PC-3 (cell line): ENCODE results near the gene PLEKHG4. TPM values are rescaled to one million over a fixed set of nuclear protein-coding genes. Genes with fewer than 3 reads are reported as not detected.
A peak's percentile ranks its signal among the peaks of the same experiment; 100 is the strongest.

Source experiments
- ATAC-seq: fragments of 200-7000 bp; cut with Tn5 transposase; 2 replicates; pipeline ENCODE4 v1.9.1; 2020; ENCODE audit warnings: mild to moderate bottlenecking, moderate library complexity
- Bru-seq: library from RNA; stranded (reverse); fragments of 400-500 nt; gene quantifications from one replicate; lab custom pipeline; 2021; lab: Mats Ljungman, UMichigan
- BruChase-seq, 2 experiments: library from RNA; stranded (reverse); fragments of 400-500 nt; gene quantifications; one replicate each; lab custom pipeline; 2021; lab: Mats Ljungman, UMichigan
- BruUV-seq: library from RNA; stranded (reverse); fragments of 400-500 nt; replicated peaks from 2 replicates; lab custom pipeline; 2021; lab: Mats Ljungman, UMichigan
- CTCF ChIA-PET: fragments of 300-600 bp; sonication (Branson Sonifier 250); formaldehyde crosslinking; loops from one replicate; lab custom pipeline; 2022; ENCODE audit warnings: antibody characterized with exemption; lab: Charles Lee
- POLR2A ChIA-PET: fragments of 300-600 bp; sonication (Branson Sonifier 250); formaldehyde crosslinking; loops from one replicate; lab custom pipeline; 2022; ENCODE audit warnings: antibody characterized with exemption; ENCODE audit not compliant: unreplicated experiment; lab: Charles Lee
- DNase-seq: peaks from one replicate; pipeline ENCODE4 v3.0.0-alpha.2; 2015
- H2AFZ ChIP-seq: fragments of 300-600 bp; sonication (generic); 2 replicates; pipeline ENCODE4 v1.6.0; 2016; ENCODE audit warnings: antibody characterized with exemption, low read length
- H3F3A ChIP-seq: fragments of 300-600 bp; sonication (generic); one replicate; pipeline ENCODE4 v1.6.0; 2017; ENCODE audit warnings: antibody characterized with exemption, low read length, control low read depth, mild to moderate bottlenecking; ENCODE audit not compliant: unreplicated experiment
- H3K27ac ChIP-seq: fragments of 300-600 bp; sonication (generic); 2 replicates; pipeline ENCODE4 v1.5.1; 2016; ENCODE audit warnings: mild to moderate bottlenecking, low read length
- H3K27me3 ChIP-seq: fragments of 300-600 bp; sonication (generic); 2 replicates; pipeline ENCODE4 v1.6.1; 2016; ENCODE audit warnings: low read length, mixed read lengths
- H3K36me3 ChIP-seq: fragments of 300-600 bp; sonication (generic); 2 replicates; pipeline ENCODE4 v1.6.1; 2016; ENCODE audit warnings: low read depth, mixed run types, low read length, mixed read lengths
- H3K4me1 ChIP-seq: fragments of 300-600 bp; sonication (generic); 2 replicates; pipeline ENCODE4 v1.5.1; 2016; ENCODE audit warnings: low read length; ENCODE audit not compliant: insufficient read depth
- H3K4me2 ChIP-seq: fragments of 300-600 bp; sonication (generic); 2 replicates; pipeline ENCODE4 v1.6.0; 2016; ENCODE audit warnings: low read length
- H3K4me3 ChIP-seq: fragments of 300-600 bp; sonication (generic); 2 replicates; pipeline ENCODE4 v1.5.1; 2016; ENCODE audit warnings: mild to moderate bottlenecking, low read length, mixed read lengths
- H3K79me2 ChIP-seq: fragments of 300-600 bp; sonication (generic); 2 replicates; pipeline ENCODE4 v1.6.1; 2017; ENCODE audit warnings: low read length, mixed read lengths
- H3K9ac ChIP-seq: fragments of 300-600 bp; sonication (generic); 2 replicates; pipeline ENCODE4 v1.6.0; 2016; ENCODE audit warnings: mild to moderate bottlenecking, low read length
- H3K9me2 ChIP-seq: fragments of 300-600 bp; sonication (generic); replicated peaks from 2 replicates; pipeline ENCODE4 v1.6.1; 2016; ENCODE audit warnings: mixed run types, low read length, mixed read lengths
- H3K9me3 ChIP-seq: fragments of 300-600 bp; sonication (generic); 2 replicates; pipeline ENCODE4 v1.6.1; 2016; ENCODE audit warnings: low read length, mixed read lengths
- H4K20me1 ChIP-seq: fragments of 300-600 bp; sonication (generic); 2 replicates; pipeline ENCODE4 v1.6.1; 2016; ENCODE audit warnings: low read length, mixed read lengths
- EZH2 ChIP-seq: fragments of 300-600 bp; sonication (generic); IDR thresholded peaks from one replicate; pipeline ENCODE4 v1.6.1; 2017; ENCODE audit warnings: antibody characterized with exemption, mild to moderate bottlenecking, low read length; ENCODE audit not compliant: unreplicated experiment
- EZH2phosphoT487 ChIP-seq: fragments of 300-600 bp; sonication (generic); IDR thresholded peaks from 2 replicates; pipeline ENCODE4 v1.6.1; 2018; ENCODE audit warnings: mild to moderate bottlenecking, antibody characterized with exemption, low read length, borderline replicate concordance
- intact Hi-C: fragments of 100-400 bp; cut with micrococcal nuclease; formaldehyde crosslinking; loops from 2 replicates; pipeline ENCODE4 v1.9.0; 2023
- long read RNA-seq: library from polyadenylated mRNA; unstranded; transcript quantifications from one replicate; pipeline ENCODE4 v2.0.0, GENCODE V29; 2021; ENCODE audit not compliant: unreplicated experiment
- total RNA-seq: library from RNA; depleted of rRNA; stranded (reverse); fragments of >200 nt; gene quantifications from 2 replicates; pipeline ENCODE4 v1.2.3, GENCODE V29; 2014; rRNA removed
- TF ChIP-seq, protein P1 (sequence below): fragments of 300-600 bp; sonication (generic); conservative IDR thresholded peaks from 2 replicates; pipeline ENCODE4 v1.5.1; 2017; ENCODE audit warnings: antibody characterized with exemption, low read depth, mild to moderate bottlenecking, low read length

PLEKHG4 gene, protein sequence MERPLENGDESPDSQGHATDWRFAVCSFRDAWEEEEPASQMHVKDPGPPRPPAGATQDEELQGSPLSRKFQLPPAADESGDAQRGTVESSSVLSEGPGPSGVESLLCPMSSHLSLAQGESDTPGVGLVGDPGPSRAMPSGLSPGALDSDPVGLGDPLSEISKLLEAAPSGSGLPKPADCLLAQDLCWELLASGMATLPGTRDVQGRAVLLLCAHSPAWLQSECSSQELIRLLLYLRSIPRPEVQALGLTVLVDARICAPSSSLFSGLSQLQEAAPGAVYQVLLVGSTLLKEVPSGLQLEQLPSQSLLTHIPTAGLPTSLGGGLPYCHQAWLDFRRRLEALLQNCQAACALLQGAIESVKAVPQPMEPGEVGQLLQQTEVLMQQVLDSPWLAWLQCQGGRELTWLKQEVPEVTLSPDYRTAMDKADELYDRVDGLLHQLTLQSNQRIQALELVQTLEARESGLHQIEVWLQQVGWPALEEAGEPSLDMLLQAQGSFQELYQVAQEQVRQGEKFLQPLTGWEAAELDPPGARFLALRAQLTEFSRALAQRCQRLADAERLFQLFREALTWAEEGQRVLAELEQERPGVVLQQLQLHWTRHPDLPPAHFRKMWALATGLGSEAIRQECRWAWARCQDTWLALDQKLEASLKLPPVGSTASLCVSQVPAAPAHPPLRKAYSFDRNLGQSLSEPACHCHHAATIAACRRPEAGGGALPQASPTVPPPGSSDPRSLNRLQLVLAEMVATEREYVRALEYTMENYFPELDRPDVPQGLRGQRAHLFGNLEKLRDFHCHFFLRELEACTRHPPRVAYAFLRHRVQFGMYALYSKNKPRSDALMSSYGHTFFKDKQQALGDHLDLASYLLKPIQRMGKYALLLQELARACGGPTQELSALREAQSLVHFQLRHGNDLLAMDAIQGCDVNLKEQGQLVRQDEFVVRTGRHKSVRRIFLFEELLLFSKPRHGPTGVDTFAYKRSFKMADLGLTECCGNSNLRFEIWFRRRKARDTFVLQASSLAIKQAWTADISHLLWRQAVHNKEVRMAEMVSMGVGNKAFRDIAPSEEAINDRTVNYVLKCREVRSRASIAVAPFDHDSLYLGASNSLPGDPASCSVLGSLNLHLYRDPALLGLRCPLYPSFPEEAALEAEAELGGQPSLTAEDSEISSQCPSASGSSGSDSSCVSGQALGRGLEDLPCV
- total RNA-seq (8.9 and 15.6 TPM in 2 replicates), Bru-seq, nascent RNA (percentile 37 among the genes with signal in this experiment), BruChase-seq, experiment 1, labeled RNA remaining after a 6-hour chase (percentile 48 among the genes with signal in this experiment), BruChase-seq, experiment 2, labeled RNA remaining after a 2-hour chase (percentile 42 among the genes with signal in this experiment)
- long read RNA-seq, full-length matches to known transcripts = 3 of 17 reads
- long read RNA-seq, partial matches to known transcripts = 10 of 17 reads
- long read RNA-seq, other reads (novel, unspliced or antisense) = 4 of 17 reads

DNA sequence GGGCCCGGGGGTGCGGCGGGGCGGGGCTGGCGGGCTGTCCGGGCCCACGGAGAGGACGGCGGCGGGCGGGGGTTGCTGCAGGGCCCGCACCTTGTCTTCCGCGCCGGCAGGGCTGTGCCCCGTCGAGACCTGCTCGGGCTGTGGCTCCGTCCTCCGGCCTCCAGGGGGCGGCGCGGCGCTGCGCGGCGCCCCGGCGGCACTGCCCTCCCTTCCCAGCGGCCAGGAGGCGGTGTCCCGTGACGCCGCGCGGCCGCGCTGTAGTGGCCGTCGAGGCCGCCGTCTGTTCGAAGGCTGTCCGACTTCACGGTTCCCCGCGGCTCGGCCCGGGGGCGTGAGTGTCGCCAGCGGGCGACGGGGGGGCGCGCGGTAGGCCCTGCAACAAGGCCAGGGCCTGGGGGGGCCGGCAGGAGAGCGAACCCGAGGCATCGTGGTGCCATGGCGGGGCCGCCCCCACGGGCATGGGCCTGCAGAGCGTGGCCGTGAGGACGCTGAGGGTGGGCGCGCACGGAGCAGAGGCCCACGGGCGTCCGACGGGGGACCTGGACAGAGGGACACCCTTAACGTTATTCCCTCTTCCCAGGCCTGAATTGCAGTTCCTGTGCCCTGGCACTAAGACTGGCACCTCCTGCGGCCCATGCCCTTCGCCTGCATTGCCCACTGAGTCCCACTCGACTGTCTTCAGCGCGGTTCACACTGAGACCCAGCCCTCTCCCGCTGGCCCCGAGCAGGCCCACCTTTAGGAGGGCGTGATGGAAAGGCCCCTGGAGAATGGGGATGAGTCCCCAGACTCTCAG is at the start of gene PLEKHG4:
TSS of gene PLEKHG4 (plus strand) at position 237 of the 794 bp plus-strand sequence. CDS start at position 750, 513 bp downstream.
- TF ChIP-seq EZH2phosphoT487 (no peak), EZH2 (no peak)
- TF ChIP-seq, protein P1, sequence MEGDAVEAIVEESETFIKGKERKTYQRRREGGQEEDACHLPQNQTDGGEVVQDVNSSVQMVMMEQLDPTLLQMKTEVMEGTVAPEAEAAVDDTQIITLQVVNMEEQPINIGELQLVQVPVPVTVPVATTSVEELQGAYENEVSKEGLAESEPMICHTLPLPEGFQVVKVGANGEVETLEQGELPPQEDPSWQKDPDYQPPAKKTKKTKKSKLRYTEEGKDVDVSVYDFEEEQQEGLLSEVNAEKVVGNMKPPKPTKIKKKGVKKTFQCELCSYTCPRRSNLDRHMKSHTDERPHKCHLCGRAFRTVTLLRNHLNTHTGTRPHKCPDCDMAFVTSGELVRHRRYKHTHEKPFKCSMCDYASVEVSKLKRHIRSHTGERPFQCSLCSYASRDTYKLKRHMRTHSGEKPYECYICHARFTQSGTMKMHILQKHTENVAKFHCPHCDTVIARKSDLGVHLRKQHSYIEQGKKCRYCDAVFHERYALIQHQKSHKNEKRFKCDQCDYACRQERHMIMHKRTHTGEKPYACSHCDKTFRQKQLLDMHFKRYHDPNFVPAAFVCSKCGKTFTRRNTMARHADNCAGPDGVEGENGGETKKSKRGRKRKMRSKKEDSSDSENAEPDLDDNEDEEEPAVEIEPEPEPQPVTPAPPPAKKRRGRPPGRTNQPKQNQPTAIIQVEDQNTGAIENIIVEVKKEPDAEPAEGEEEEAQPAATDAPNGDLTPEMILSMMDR = peak; percentile 54

DNA sequence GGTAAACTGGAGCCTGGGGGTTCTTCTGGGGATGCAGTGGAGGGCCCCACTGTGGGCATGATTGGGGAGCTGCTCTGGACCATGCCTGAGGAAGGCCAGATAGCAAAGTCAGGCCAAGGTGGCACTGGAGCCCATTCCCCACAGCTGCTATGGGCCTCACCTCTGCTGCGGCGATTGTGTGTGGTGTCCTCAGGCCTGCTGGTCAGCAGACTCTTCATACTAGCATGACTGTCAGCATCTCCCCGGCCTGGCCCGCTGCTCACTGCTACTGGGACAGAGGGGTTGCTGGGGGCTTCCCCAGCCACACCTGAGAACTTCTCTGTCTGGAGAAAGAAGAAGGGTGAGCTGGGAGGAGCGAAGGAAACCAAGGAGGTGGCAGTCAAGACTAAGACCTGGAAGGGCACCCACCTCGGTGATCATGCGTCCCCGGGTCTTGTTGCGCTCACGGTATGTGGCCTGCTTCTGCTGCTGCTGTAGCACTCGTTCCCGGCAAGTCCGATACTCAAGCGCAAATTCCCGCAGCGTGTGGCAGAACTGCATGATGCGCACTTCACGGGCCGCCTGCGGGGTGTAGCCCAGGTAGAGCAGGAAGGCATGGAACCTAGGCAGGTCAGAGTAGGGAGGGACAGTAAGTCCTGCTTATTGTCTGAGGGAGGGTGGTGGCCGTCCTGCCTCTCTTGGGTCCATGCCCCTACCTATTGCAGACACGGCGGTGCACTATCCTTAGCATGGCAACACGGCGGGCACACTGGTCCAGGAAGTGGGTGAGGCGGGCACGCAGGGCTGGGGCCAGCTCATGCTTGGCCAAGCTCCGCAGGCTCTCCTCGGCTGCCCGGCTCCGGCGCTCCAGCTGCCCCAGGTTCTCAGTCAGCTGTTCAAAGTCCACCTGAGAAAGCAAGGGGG is 49.2 kb upstream of the PLEKHG4 start:
- Histone ChIP-seq H3K27me3 (no peaks in the 10 kb centered on the region), H2AFZ (no peak overlapping the region), H3K79me2 (peaks cover 19% of the 10 kb centered on the region), H4K20me1 (no peaks in the 10 kb centered on the region), H3K9me2 (no peaks in the 10 kb centered on the region), H3K4me1 (peaks cover 12% of the 10 kb centered on the region; the same call in 1 of the 2 replicates), H3K4me3 (no peak overlapping the region), H3K36me3 (peaks cover 18% of the 10 kb centered on the region; the same call in 1 of the 2 replicates), H3F3A (no peaks in the 10 kb centered on the region), H3K27ac (no peak overlapping the region), H3K9me3 (no peaks in the 10 kb centered on the region), H3K4me2 (no peak overlapping the region), H3K9ac (no peak overlapping the region)
- ChIA-PET POLR2A (no interaction called here), CTCF (no interaction called here)
- TF ChIP-seq EZH2 (no peak), EZH2phosphoT487 (no peak)
- TF ChIP-seq, protein P1 = no peak
- intact Hi-C loops = no loop called here
- ATAC-seq (no peak), DNase-seq (no peak)
- no TSS peak for BruUV-seq

More for the DNA sequence above, at the start of gene PLEKHG4:
- intact Hi-C loops = loop anchor here (5.0 kb wide), 1 partner anchor 68 kb away; no protein-coding TSS in a partner anchor
- DNase-seq (peak; percentile 74), ATAC-seq (peak; percentile 72)
- Histone ChIP-seq H3K4me2 (peak within 1 kb of the TSS; percentile 92), H3K9me2 (no peaks in the 10 kb centered on the region), H3K4me3 (peak within 1 kb of the TSS; percentile 71), H3K36me3 (0 out of 2 replicates have a peak, but pooled peaks cover 4% of the 10 kb centered on the region), H2AFZ (peak within 1 kb of the TSS; percentile 65), H3K9me3 (no peaks in the 10 kb centered on the region), H3K4me1 (peaks cover 23% of the 10 kb centered on the region), H3K27ac (peak within 1 kb of the TSS; percentile 99), H4K20me1 (no peaks in the 10 kb centered on the region), H3F3A (no peaks in the 10 kb centered on the region), H3K9ac (peak within 1 kb of the TSS; percentile 86), H3K79me2 (peaks cover 6% of the 10 kb centered on the region; the same call in 1 of the 2 replicates), H3K27me3 (no peaks in the 10 kb centered on the region)
- BruUV-seq = no TSS peak
- ChIA-PET CTCF (no interaction called here), POLR2A (no interaction called here)
